HG02943 (cell line): ENCODE measurements around the gene IHH.

Source experiments
- ATAC-seq: cut with Tn5 transposase; IDR thresholded peaks from one replicate; pipeline ENCODE4 v1.9.1; 2021; ENCODE audit warnings: mild to moderate bottlenecking, low read depth, moderate library complexity; ENCODE audit not compliant: unreplicated experiment

The IHH gene

GRCh38 chr2:219022616-219023015 lies 38.1 kb downstream of the IHH start:
- no peak for ATAC-seq

- ATAC-seq, result no peak
These were observed 38.7 kb downstream of the IHH start for GRCh38 chr2:219022041-219022440.

- ATAC-seq, result no peak
These were observed 39.1 kb downstream of the IHH start for GRCh38 chr2:219021591-219021990.

GRCh38 chr2:219020604-219021365 lies 39.9 kb downstream of the IHH start:
- no peak for ATAC-seq

GRCh38 chr2:219019436-219019835 lies 41.3 kb downstream of the IHH start:
- no peak for ATAC-seq

- no peak for ATAC-seq
These were observed 42.0 kb downstream of the IHH start for GRCh38 chr2:219018726-219019125.

GRCh38 chr2:219018286-219018685 lies 42.4 kb downstream of the IHH start:
- ATAC-seq, result no peak

GRCh38 chr2:219017201-219017931 lies 43.4 kb downstream of the IHH start:
- no peak for ATAC-seq

GRCh38 chr2:219016721-219017120 lies 44.0 kb downstream of the IHH start:
- no peak for ATAC-seq

GRCh38 chr2:219010873-219011272 lies 49.8 kb downstream of the IHH start:
- ATAC-seq, result no peak

GRCh38 chr2:219010162-219010756 lies 50.5 kb downstream of the IHH start:
- no peak for ATAC-seq

- ATAC-seq, result no peak
These were observed 51.4 kb downstream of the IHH start for GRCh38 chr2:219009294-219009693.
